Measurements from ENCODE around the gene NT5M.

NT5M gene

GRCh38 chr17:17343896-17344506 is 40.8 kb downstream of the NT5M start:
- no peak for DNase-seq

- no peak for DNase-seq
Observed at GRCh38 chr17:17344507-17345293, 41.5 kb downstream of the NT5M start.

DNA sequence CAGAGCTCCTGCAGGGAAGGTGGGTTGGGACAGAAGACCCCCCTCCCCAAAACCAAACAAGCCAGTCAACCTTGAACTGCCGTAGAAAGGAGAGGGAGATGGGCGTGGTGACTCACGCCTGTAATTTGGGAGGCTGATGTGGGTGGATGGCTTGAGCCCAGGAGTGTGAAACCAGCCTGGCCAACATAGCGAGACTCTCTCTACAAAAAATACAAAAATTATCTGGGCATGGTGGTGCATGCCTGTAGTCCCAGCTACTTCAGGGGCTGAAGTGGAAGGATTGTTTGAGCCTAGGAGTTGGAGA is 42.1 kb downstream of the NT5M start:
- no peak for DNase-seq

GRCh38 chr17:17345686-17346427 is 42.7 kb downstream of the NT5M start:
- DNase-seq = no peak

GRCh38 chr17:17346428-17347233 is 43.5 kb downstream of the NT5M start:
- no peak for DNase-seq

DNA sequence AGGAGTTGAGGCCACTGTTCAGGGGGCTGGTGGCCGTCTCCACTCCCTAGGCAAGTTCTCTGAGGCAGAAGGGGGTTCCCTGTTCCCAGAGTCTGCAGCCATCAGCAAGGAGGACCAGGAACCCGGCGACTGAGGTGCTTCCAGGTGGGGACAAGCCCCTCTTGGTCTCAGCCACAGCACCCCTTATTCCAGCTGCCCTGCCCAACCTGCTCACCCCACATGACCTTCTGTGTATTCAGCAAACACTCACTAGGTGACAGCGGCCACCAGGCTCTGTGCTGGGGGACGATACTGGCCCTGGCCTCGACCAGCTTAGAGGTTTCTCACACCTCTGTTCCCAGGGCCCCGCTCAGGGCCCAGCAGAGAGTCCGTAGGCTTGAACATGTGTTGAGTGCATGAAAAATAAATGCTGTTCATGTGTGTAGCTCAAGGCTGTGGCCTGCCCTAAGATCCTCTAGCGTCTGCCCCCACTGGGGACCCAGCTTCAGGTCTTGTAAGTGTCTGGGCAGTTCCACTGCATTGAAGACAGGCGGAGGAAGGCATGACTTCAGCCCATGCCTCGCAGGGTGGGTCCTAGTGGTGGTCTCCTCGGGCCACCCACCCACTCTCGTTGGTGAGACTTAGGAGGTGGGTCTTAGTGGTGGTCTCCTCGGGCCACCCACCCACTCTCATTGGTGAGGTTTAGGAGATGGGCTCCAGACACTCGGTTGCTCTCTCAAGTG is 44.2 kb downstream of the NT5M start:
- no peak for DNase-seq

- no peak for DNase-seq
Observed at GRCh38 chr17:17347956-17348871, 45.0 kb downstream of the NT5M start.

- DNase-seq = no peak
Observed at GRCh38 chr17:17348872-17349723, 45.9 kb downstream of the NT5M start.

DNA sequence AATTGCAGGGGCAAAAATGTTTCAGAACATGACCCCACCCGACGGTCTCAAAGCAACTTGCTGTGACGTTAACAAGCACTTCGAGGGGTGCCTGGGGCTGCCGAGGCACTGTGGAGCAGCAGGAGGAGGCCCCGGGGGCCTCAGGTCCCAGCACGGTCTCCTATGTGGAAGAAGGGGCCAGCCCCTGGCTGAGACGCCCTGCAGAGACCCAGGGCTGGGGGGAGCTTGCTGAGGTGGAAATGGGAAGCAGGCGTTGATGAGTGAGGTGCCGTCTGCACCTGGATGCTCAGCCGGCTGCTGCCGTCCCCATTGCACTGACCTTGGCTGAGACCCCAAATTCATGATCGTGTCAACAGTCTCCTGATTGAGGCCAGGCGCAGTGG is 46.5 kb downstream of the NT5M start:
- DNase-seq = no peak

GRCh38 chr17:17350491-17351355 is 47.5 kb downstream of the NT5M start:
- no peak for DNase-seq

DNA sequence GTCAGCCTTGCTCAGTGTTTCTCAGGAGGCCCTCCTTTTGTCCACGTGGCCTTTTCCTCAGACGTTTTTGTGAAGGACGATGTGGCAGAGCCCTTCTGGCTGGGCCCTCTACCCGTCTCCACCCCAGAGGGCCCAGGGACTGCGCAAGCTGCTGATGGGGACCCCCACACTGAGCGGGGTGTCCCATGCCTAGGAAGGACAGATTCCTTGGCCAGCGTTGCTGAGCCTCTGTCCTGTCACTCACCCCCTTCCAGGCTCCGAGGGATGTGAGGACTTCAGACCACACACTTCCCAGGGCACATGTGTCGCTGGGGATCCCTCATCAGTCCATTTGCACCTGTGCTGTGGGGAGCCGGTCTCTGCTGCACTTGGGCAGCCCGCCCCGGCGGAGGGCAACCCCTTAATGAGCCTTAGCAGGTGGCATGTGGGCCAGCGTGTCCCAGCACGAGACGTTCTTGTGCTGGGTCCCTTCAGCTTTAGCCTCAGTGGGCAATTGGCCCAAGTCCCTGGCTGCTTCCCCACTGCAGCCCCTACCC is 48.3 kb downstream of the NT5M start:
- no peak for DNase-seq

- no peak for DNase-seq
Observed at GRCh38 chr17:17351901-17352781, 49.0 kb downstream of the NT5M start.

GRCh38 chr17:17352836-17353624 is 49.9 kb downstream of the NT5M start:
- DNase-seq = no peak

- no peak for DNase-seq
Observed at GRCh38 chr17:17353625-17354484, 50.7 kb downstream of the NT5M start.

DNA sequence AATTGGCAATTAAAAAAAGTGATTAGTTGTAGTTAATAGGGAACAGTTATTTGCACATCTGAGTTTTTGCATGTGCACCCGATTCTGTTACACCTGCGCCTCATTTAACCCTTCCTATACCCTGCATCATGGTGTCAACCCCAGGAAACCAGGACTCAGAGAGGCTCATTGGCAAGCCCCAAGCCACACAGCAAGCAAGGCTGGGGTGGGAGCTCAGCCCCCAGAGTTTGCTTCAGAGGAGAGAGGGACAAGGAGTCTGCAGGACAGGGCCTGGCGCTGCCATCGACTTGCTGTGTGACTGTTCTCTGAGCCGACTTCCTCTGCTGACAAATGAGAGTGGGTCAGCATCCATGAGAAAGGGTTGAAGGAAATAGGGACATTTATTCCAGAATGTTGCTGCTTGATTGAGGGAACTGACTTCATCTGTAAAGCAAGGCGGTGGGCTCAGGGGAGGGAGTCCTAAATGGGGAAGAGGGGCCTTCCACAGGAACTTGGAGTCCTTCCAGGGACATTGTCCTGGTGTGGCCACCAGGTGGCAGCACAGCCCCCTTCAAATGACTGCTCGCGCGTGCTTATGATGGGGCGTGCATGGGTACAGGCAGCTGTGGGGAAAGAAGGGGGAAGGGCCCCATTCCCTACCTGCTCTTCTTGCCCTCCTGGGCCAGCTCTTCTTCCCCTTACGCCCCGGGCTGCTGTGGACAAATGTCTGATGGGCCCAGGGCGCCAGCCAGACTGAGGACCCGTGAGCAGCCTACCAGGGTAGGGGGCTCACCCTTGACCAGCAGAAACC is 51.6 kb downstream of the NT5M start:
- DNase-seq = peak; percentile 75 to 79

Data from CD4-positive, alpha-beta T cell treated with Interferon alpha-2 for 1 hour (primary cell).